Measurements from ENCODE around the gene APOE. TPM values are rescaled to one million over a fixed set of nuclear protein-coding genes. Genes with fewer than 3 reads are reported as not detected.

The APOE gene
- polyA plus RNA-seq, 2 of the 4 experiments (the other 2 are of a cell fraction), result 12.5 to 31.9 TPM

- peak within 1 kb of the TSS; percentile 93 to 96 for H3K27ac ChIP-seq
- ATAC-seq, result peak in 1 of 2 experiments; percentile 84; a peak in 3 of 6 replicates
- peak within 1 kb of the TSS; percentile 93 for H3K4me3 ChIP-seq
- ChIA-PET POLR2A (interaction anchor here (0.6 to 1.7 kb wide), 13 partner anchors 8 to 1223 kb away, joined by 3 to 8 read pairs (median 5); partner anchors contain the start of genes APOC1, APOE, CLASRP and CLPTM1), CTCF (interaction anchor here (1.2 to 1.9 kb wide), 6 partner anchors 12 to 202 kb away, joined by 3 to 23 read pairs (median 4); no protein-coding TSS in a partner anchor)
- H3K4me2 ChIP-seq, result peak within 1 kb of the TSS; percentile 97
- peak; percentile 99 to 100 for DNase-seq (ENCODE audit: low read depth in 1 of 2, low spot score in 1 of 2)
- H3K9me3 ChIP-seq, result no peaks in the 10 kb centered on the region
- no peak for FAIRE-seq
- peaks cover 23% of the 10 kb centered on the region for H3K4me1 ChIP-seq
- under 1% methylated on average over 63 of the region's 81 CpGs for WGBS (ENCODE audit: missing lambda C conversion rate)
- TF ChIP-seq GATA3 (IDR thresholded peaks at IDR 0.05; ENCODE audit: borderline replicate concordance) (0 out of 2 replicates have a peak, but pooled peaks have one; percentile 39), HEYL (CRISPR knock-in tag; IDR thresholded peaks at IDR 0.05) (no peak), JUN (IDR thresholded peaks at IDR 0.05) (peak; percentile 45 to 71; a peak in 4 of 5 replicates), BCL3 (IDR thresholded peaks at IDR 0.05) (peak; percentile 71; the same call in 1 of the 3 replicates), BHLHE40 (IDR thresholded peaks at IDR 0.05; ENCODE audit: low read depth, low read length) (no peak), HOXA7 (CRISPR knock-in tag; IDR thresholded peaks at IDR 0.05) (no peak), CBX8 (IDR thresholded peaks at IDR 0.05) (no peak), ZC3H11A (IDR thresholded peaks at IDR 0.05) (no peak), RAD21 (conservative IDR thresholded peaks at IDR 0.05 in 1 of 2, IDR thresholded peaks at IDR 0.05 in 1 of 2) (no peak), FOXS1 (CRISPR knock-in tag; IDR thresholded peaks at IDR 0.05) (no peak), KDM5A (IDR thresholded peaks at IDR 0.05) (peak; percentile 43; the same call in 1 of the 2 replicates), E2F6 (IDR thresholded peaks at IDR 0.05; ENCODE audit: borderline replicate concordance, low read depth) (no peak), RARB (CRISPR knock-in tag; IDR thresholded peaks at IDR 0.05) (no peak), PHF8 (IDR thresholded peaks at IDR 0.05; ENCODE audit: borderline replicate concordance, low read depth) (peak; percentile 78; the same call in 1 of the 2 replicates), EP300 (IDR thresholded peaks at IDR 0.05) (no peak), MAZ (IDR thresholded peaks at IDR 0.05; ENCODE audit: borderline replicate concordance, low read depth, low read length) (no peak), NFE2L2 (conservative IDR thresholded peaks at IDR 0.05; ENCODE audit: low read length) (no peak), CTCF (IDR thresholded peaks at IDR 0.05) (no peak), ZNF302 (CRISPR knock-in tag; IDR thresholded peaks at IDR 0.05) (no peak), HES2 (IDR thresholded peaks at IDR 0.05) (no peak), CBX2 (IDR thresholded peaks at IDR 0.05; ENCODE audit: borderline replicate concordance, low read depth) (no peak), MAX (IDR thresholded peaks at IDR 0.05) (peak; percentile 89), RCOR1 (IDR thresholded peaks at IDR 0.05; ENCODE audit: low read depth, low read length) (no peak), TFCP2L1 (CRISPR knock-in tag; IDR thresholded peaks at IDR 0.05) (no peak), MYC (IDR thresholded peaks at IDR 0.05; ENCODE audit: borderline replicate concordance, low read length) (peak; percentile 64; the same call in 1 of the 2 replicates), CHD2 (IDR thresholded peaks at IDR 0.05; ENCODE audit: low read length, partially characterized antibody) (no peak), NPAS2 (CRISPR knock-in tag; IDR thresholded peaks at IDR 0.05; ENCODE audit: borderline replicate concordance) (no peak), CHD4 (IDR thresholded peaks at IDR 0.05; ENCODE audit: borderline replicate concordance) (no peak), ATOH8 (CRISPR knock-in tag; IDR thresholded peaks at IDR 0.05; ENCODE audit: low read depth) (no peak), ZFP36 (IDR thresholded peaks at IDR 0.05; ENCODE audit: borderline replicate concordance, partially characterized antibody) (no peak), EHMT2 (IDR thresholded peaks at IDR 0.05; ENCODE audit: low read depth) (no peak), HMGXB4 (CRISPR knock-in tag; IDR thresholded peaks at IDR 0.05; ENCODE audit: borderline replicate concordance) (no peak), EHF (CRISPR knock-in tag; IDR thresholded peaks at IDR 0.05) (no peak)
These were observed 14.3 kb upstream of the APOE start, which contains the start of gene TOMM40 for GRCh38 chr19:44891016-44891882. TSS of gene TOMM40 (plus strand) at chr19:44891254. CDS start at chr19:44891416, 162 bp downstream.
